H1 (cell line): Measurements from ENCODE around the gene OBI1. TPM values are rescaled to one million over a fixed set of nuclear protein-coding genes. Genes with fewer than 3 reads are reported as not detected.

Experiments used
- CTCF ChIA-PET: fragments of 300-600 bp; sonication (Branson Sonifier 250); formaldehyde crosslinking; loops from one replicate; lab custom pipeline; 2021; ENCODE audit not compliant: partially characterized antibody; lab: Charles Lee
- POLR2A ChIA-PET: fragments of 300-600 bp; sonication (Branson Sonifier 250); formaldehyde crosslinking; loops from one replicate; lab custom pipeline; 2021; ENCODE audit warnings: inconsistent platforms; ENCODE audit not compliant: partially characterized antibody; lab: Charles Lee
- DNase-seq, 2 experiments: peaks; one replicate each; pipeline versions ENCODE4 v3.0.0 to v3.0.0-alpha.2; 2010 to 2022; ENCODE audit warnings: low spot score in 2 of 2, low read depth in 1 of 2, mixed read lengths in 1 of 2
- FAIRE-seq: peaks from 2 replicates; lab custom pipeline; 2011; peaks lifted over from hg19 to GRCh38; lab: Jason Lieb, UNC
- H2AFZ ChIP-seq: 2 replicates; pipeline ENCODE4 v1.8.1; 2012; ENCODE audit warnings: low read length, inconsistent platforms
- H2AK5ac ChIP-seq: 2 replicates; pipeline ENCODE4 v1.6.1; 2013; ENCODE audit warnings: low read depth, low read length
- H2BK120ac ChIP-seq: replicated peaks from 2 replicates; pipeline ENCODE3; 2013; ENCODE audit warnings: low read depth, low read length, inconsistent platforms
- H2BK12ac ChIP-seq: 2 replicates; pipeline ENCODE4 v1.6.1; 2013; ENCODE audit warnings: low read depth, low read length
- H2BK15ac ChIP-seq: 2 replicates; pipeline ENCODE4 v1.6.1; 2013; ENCODE audit warnings: low read length
- H2BK20ac ChIP-seq: 2 replicates; pipeline ENCODE4 v1.6.1; 2013; ENCODE audit warnings: low read length
- H2BK5ac ChIP-seq: 2 replicates; pipeline ENCODE4 v1.6.1; 2013; ENCODE audit warnings: low read depth, low read length
- H3K14ac ChIP-seq: 2 replicates; pipeline ENCODE4 v1.6.1; 2013; ENCODE audit warnings: inconsistent platforms; ENCODE audit not compliant: insufficient read length
- H3K18ac ChIP-seq: 2 replicates; pipeline ENCODE4 v1.6.1; 2013; ENCODE audit warnings: low read length; ENCODE audit errors: extremely low read depth
- H3K23ac ChIP-seq: 2 replicates; pipeline ENCODE4 v1.6.1; 2013; ENCODE audit warnings: inconsistent platforms; ENCODE audit not compliant: insufficient read length
- H3K23me2 ChIP-seq: 2 replicates; pipeline ENCODE4 v1.6.1; 2013; ENCODE audit warnings: low read depth, low read length
- H3K27ac ChIP-seq: 2 replicates; pipeline ENCODE4 v1.6.1; 2011; ENCODE audit warnings: low read depth, low read length, inconsistent platforms
- H3K27me3 ChIP-seq, 4 experiments: replicated peaks in 1 of 4; 1 replicate in 1 of 4; 2 replicates in 3 of 4; pipeline versions ENCODE4 v1.6.1 to v1.8.1; 2011 to 2013; ENCODE audit warnings: low read length in 3 of 4, mild to moderate bottlenecking in 3 of 4, inconsistent platforms in 2 of 4, mixed read lengths in 2 of 4, moderate library complexity in 1 of 4; ENCODE audit not compliant: control insufficient read depth in 3 of 4, insufficient read depth in 3 of 4; ENCODE audit errors: extremely low read depth in 1 of 4
- H3K36me3 ChIP-seq, 4 experiments: 2 replicates each; pipeline versions ENCODE4 v1.6.1 to v1.8.1; 2011 to 2013; ENCODE audit warnings: mild to moderate bottlenecking in 4 of 4, low read length in 3 of 4, moderate library complexity in 2 of 4, control low read depth in 1 of 4, inconsistent platforms in 1 of 4; ENCODE audit not compliant: insufficient read depth in 4 of 4, control insufficient read depth in 2 of 4
- H3K4ac ChIP-seq: replicated peaks from 2 replicates; pipeline ENCODE3; 2013; ENCODE audit warnings: low read length, low read depth, mixed read lengths, inconsistent platforms; ENCODE audit not compliant: insufficient read length
- H3K4me1 ChIP-seq, 4 experiments: replicated peaks in 1 of 4; 1 replicate in 1 of 4; 2 replicates in 3 of 4; pipeline versions ENCODE4 v1.6.1 to v1.8.1; 2011 to 2013; ENCODE audit warnings: low read length in 3 of 4, inconsistent platforms in 2 of 4, mixed read lengths in 1 of 4; ENCODE audit not compliant: insufficient read depth in 4 of 4, control insufficient read depth in 3 of 4
- H3K4me2 ChIP-seq, 2 experiments: 2 replicates each; pipeline versions ENCODE4 v1.6.1 to v1.8.1; 2011 to 2013; ENCODE audit warnings: low read depth in 2 of 2, low read length in 2 of 2, control low read depth in 1 of 2, inconsistent platforms in 1 of 2, mild to moderate bottlenecking in 1 of 2; ENCODE audit not compliant: insufficient read depth in 1 of 2
- H3K4me3 ChIP-seq, 4 experiments: fragments of 200-600, 300-600 bp in 1 of 4; sonication (generic), shearing (Covaris generic), sonication (Bioruptor Twin) in 1 of 4; 2 replicates each; pipeline versions ENCODE4 v1.5.1 to v1.8.1; 2011 to 2016; ENCODE audit warnings: low read length in 4 of 4, low read depth in 3 of 4, control low read depth in 2 of 4, inconsistent platforms in 2 of 4, mild to moderate bottlenecking in 2 of 4, mixed read lengths in 1 of 4, moderate library complexity in 1 of 4; ENCODE audit not compliant: insufficient read depth in 2 of 4; ENCODE audit errors: extremely low read depth in 1 of 4
- H3K56ac ChIP-seq: replicated peaks from 2 replicates; pipeline ENCODE3; 2013; ENCODE audit warnings: low read depth, mild to moderate bottlenecking, mixed read lengths, low read length, inconsistent platforms; ENCODE audit not compliant: insufficient read length
- H3K79me1 ChIP-seq: 2 replicates; pipeline ENCODE4 v1.6.1; 2013; ENCODE audit warnings: low read depth, low read length, control low read depth
- H3K79me2 ChIP-seq, 2 experiments: 2 replicates each; pipeline versions ENCODE4 v1.6.1 to v1.8.1; 2012 to 2013; ENCODE audit warnings: low read length in 2 of 2, mild to moderate bottlenecking in 2 of 2, inconsistent platforms in 1 of 2; ENCODE audit not compliant: insufficient read depth in 2 of 2, control insufficient read depth in 1 of 2
- H3K9ac ChIP-seq, 4 experiments: replicated peaks in 1 of 4; 1 replicate in 1 of 4; 2 replicates in 3 of 4; pipeline versions ENCODE4 v1.6.1 to v1.8.1; 2011 to 2013; ENCODE audit warnings: low read depth in 3 of 4, low read length in 3 of 4, control low read depth in 2 of 4, mild to moderate bottlenecking in 2 of 4, moderate library complexity in 2 of 4, inconsistent platforms in 1 of 4; ENCODE audit errors: extremely low read depth in 1 of 4
- H3K9me3 ChIP-seq, 2 experiments: 2 replicates each; pipeline versions ENCODE4 v1.6.1 to v1.8.1; 2012 to 2013; ENCODE audit warnings: mild to moderate bottlenecking in 2 of 2, moderate library complexity in 2 of 2, control low read depth in 1 of 2, inconsistent platforms in 1 of 2, low read depth in 1 of 2, low read length in 1 of 2, mixed read lengths in 1 of 2; ENCODE audit not compliant: insufficient read depth in 2 of 2
- H4K20me1 ChIP-seq, 2 experiments: replicated peaks in 1 of 2; 2 replicates each; pipeline versions ENCODE3 to v1.8.1; 2011 to 2013; ENCODE audit warnings: inconsistent platforms in 2 of 2, low read length in 2 of 2, mild to moderate bottlenecking in 1 of 2; ENCODE audit not compliant: insufficient read depth in 2 of 2, control insufficient read depth in 1 of 2
- H4K5ac ChIP-seq: 2 replicates; pipeline ENCODE4 v1.6.1; 2013; ENCODE audit warnings: low read length, low read depth, mixed read lengths, inconsistent platforms; ENCODE audit not compliant: insufficient read length
- H4K8ac ChIP-seq: 2 replicates; pipeline ENCODE4 v1.8.0; 2013; ENCODE audit warnings: mild to moderate bottlenecking, moderate library complexity, low read length, inconsistent platforms; ENCODE audit not compliant: insufficient read depth; ENCODE audit errors: extremely low read depth
- H4K91ac ChIP-seq: replicated peaks from 2 replicates; pipeline ENCODE3; 2013; ENCODE audit warnings: low read length, mixed read lengths, inconsistent platforms; ENCODE audit not compliant: insufficient read length
- BRCA1 ChIP-seq: IDR thresholded peaks from 2 replicates; pipeline ENCODE4 v1.6.1; 2012; ENCODE audit warnings: low read depth, low read length, improper control_type of control experiment
- CBX5 ChIP-seq: fragments of 300-800, 300-1000 bp; sonication (generic); IDR thresholded peaks from 2 replicates; pipeline ENCODE4 v1.7.1; 2016; ENCODE audit warnings: antibody characterized with exemption, low read length, low read depth
- CBX8 ChIP-seq: fragments of 300-800, 300-1000 bp; sonication (generic); IDR thresholded peaks from 2 replicates; pipeline ENCODE4 v1.7.1; 2016; ENCODE audit warnings: low read depth, low read length, borderline replicate concordance
- CHD1 ChIP-seq: IDR thresholded peaks from 2 replicates; pipeline ENCODE4 v1.6.1; 2012; ENCODE audit warnings: low read depth, low read length, improper control_type of control experiment
- CHD2 ChIP-seq: IDR thresholded peaks from 2 replicates; pipeline ENCODE4 v1.6.1; 2012; ENCODE audit warnings: low read length, improper control_type of control experiment
- EGR1 ChIP-seq: IDR thresholded peaks from 2 replicates; pipeline ENCODE4 v1.6.1; 2011; ENCODE audit warnings: low read depth, low read length, borderline replicate concordance
- FOSL1 ChIP-seq: IDR thresholded peaks from 2 replicates; pipeline ENCODE4 v1.6.1; 2011; ENCODE audit warnings: mild to moderate bottlenecking, low read depth, low read length, moderate library complexity; ENCODE audit not compliant: insufficient read depth
- HDAC6 ChIP-seq: IDR thresholded peaks from one replicate; pipeline ENCODE4 v1.7.1; 2012; ENCODE audit warnings: low read depth, mild to moderate bottlenecking, inconsistent platforms, low read length, moderate library complexity
- KDM5A ChIP-seq: fragments of 200-600 bp; IDR thresholded peaks from 2 replicates; pipeline ENCODE4 v1.7.1; 2012; ENCODE audit warnings: mild to moderate bottlenecking, low read length, inconsistent platforms, mixed read lengths
- MAFK ChIP-seq: IDR thresholded peaks from 2 replicates; pipeline ENCODE4 v1.6.1; 2012; ENCODE audit warnings: low read depth, mild to moderate bottlenecking, improper control_type of control experiment, low read length
- MAX ChIP-seq: IDR thresholded peaks from 2 replicates; pipeline ENCODE4 v1.6.1; 2012; ENCODE audit warnings: inconsistent platforms
- NANOG ChIP-seq: IDR thresholded peaks from 2 replicates; pipeline ENCODE4 v1.6.1; 2011; ENCODE audit warnings: low read length, low read depth, mild to moderate bottlenecking, inconsistent platforms; ENCODE audit not compliant: insufficient read depth, poor library complexity, severe bottlenecking
- RNF2 ChIP-seq: fragments of 200-900, 300-1000 bp; sonication (generic); IDR thresholded peaks from 2 replicates; pipeline ENCODE4 v1.7.1; 2016; ENCODE audit warnings: borderline replicate concordance, low read depth, mild to moderate bottlenecking, antibody characterized with exemption, low read length; ENCODE audit not compliant: poor library complexity, severe bottlenecking; ENCODE audit errors: missing control alignments
- SAP30 ChIP-seq: fragments of 300-600 bp; sonication (generic); IDR thresholded peaks from 2 replicates; pipeline ENCODE4 v1.7.1; 2012; ENCODE audit warnings: low read length, moderate library complexity, mild to moderate bottlenecking, inconsistent platforms; ENCODE audit not compliant: insufficient read depth, insufficient replicate concordance
- TCF12 ChIP-seq: IDR thresholded peaks from 2 replicates; pipeline ENCODE4 v1.6.1; 2011; ENCODE audit warnings: low read depth, mild to moderate bottlenecking, low read length
- WGBS, 2 experiments: shearing (Covaris generic) in 1 of 2; methylation state at CpG; one replicate each; pipeline versions ENCODE4 v1.1.6 to v1.1.7; 2013 to 2015; ENCODE audit warnings: low lambda C conversion rate in 2 of 2, mixed read lengths in 2 of 2, inconsistent platforms in 1 of 2, low coverage in 1 of 2, missing lambda C conversion rate in 1 of 2; ENCODE audit not compliant: insufficient replicate concordance in 2 of 2, insufficient coverage in 1 of 2, insufficient read length in 1 of 2; ENCODE audit errors: extremely low coverage in 1 of 2, missing lambda C conversion rate in 1 of 2; 5-methylcytosine and 5-hydroxymethylcytosine counted together
- polyA plus RNA-seq, 7 experiments: library from polyadenylated mRNA; depleted of rRNA in 3 of 7; stranded (reverse) in 5 of 7; unstranded in 2 of 7; fragments of >200 nt in 5 of 7; fragments of 200-250 nt in 2 of 7; gene quantifications; 1 replicate in 5 of 7; 2 replicates in 1 of 7; 4 replicates in 1 of 7; pipeline versions ENCODE4 v1.2.1 to v1.2.3, GENCODE V29; 2011 to 2013; ENCODE audit warnings: missing spikeins in 2 of 7, mixed read lengths in 2 of 7
- total RNA-seq: library from RNA; stranded (reverse); fragmentation: NEBNext Ultra II Directional; extraction: Animal tissue kit (Norgen Biotek cat#: 25700); gene quantifications from 2 replicates; pipeline ENCODE4 v1.2.1, GENCODE V29; 2021

Gene OBI1
- total and polyA plus RNA-seq, 2 of the 8 experiments (the other 6 are each of a cell fraction or from before 2014, with no cell fraction given): 7.1 to 14.3 TPM

GRCh38 chr13:78566631-78567030, 92.3 kb downstream of the OBI1 start:
- H3K4me2 ChIP-seq: no peak overlapping the region
- WGBS, 2 experiments: 92% methylated on average over 5 of the region's 5 CpGs; no CpG with 5 or more reads in 1 of the 2 experiments
- H2BK120ac ChIP-seq: no peak overlapping the region
- no peak for TF ChIP-seq KDM5A
- TF ChIP-seq HDAC6: no peak
- TF ChIP-seq RNF2: no peak
- no peak for TF ChIP-seq TCF12
- no peak for TF ChIP-seq BRCA1
- no peak for TF ChIP-seq CBX8
- no peak for TF ChIP-seq MAFK
- no peak for TF ChIP-seq FOSL1
- no peak for TF ChIP-seq CHD2
- TF ChIP-seq NANOG: no peak
- no peak for TF ChIP-seq CHD1
- no peak for TF ChIP-seq CBX5
- TF ChIP-seq EGR1: no peak
- no peak for TF ChIP-seq MAX
- TF ChIP-seq SAP30: no peak

More at GRCh38 chr13:78566631-78567030, 92.3 kb downstream of the OBI1 start:
- H3K27ac ChIP-seq: no peak overlapping the region
- H3K23me2 ChIP-seq: no peaks in the 10 kb centered on the region
- no peak overlapping the region for H2AK5ac ChIP-seq
- H3K4me3 ChIP-seq: no peak overlapping the region
- no peak overlapping the region for H3K56ac ChIP-seq
- no peak overlapping the region for H3K18ac ChIP-seq
- no peak overlapping the region for H3K23ac ChIP-seq
- H3K4me1 ChIP-seq: no peaks in the 10 kb centered on the region
- H4K91ac ChIP-seq: no peak overlapping the region
- POLR2A ChIA-PET: no interaction called here
- CTCF ChIA-PET: interaction anchor here (0.6 kb wide), 1 partner anchor 632 kb away, joined by 3 read pairs; no protein-coding TSS in a partner anchor
- H3K9ac ChIP-seq: no peak overlapping the region
- no peak overlapping the region for H2BK20ac ChIP-seq
- H3K4ac ChIP-seq: no peak overlapping the region
- H2BK5ac ChIP-seq: no peak overlapping the region
- no peak overlapping the region for H4K8ac ChIP-seq
- no peaks in the 10 kb centered on the region for H3K79me2 ChIP-seq
- H3K27me3 ChIP-seq: no peaks in the 10 kb centered on the region
- no peaks in the 10 kb centered on the region for H3K9me3 ChIP-seq
- no peak overlapping the region for H4K5ac ChIP-seq
- H2AFZ ChIP-seq: no peak overlapping the region
- no peaks in the 10 kb centered on the region for H3K79me1 ChIP-seq
- FAIRE-seq (no peak), DNase-seq (no peak)
- no peaks in the 10 kb centered on the region for H4K20me1 ChIP-seq
- H2BK15ac ChIP-seq: no peak overlapping the region
- no peaks in the 10 kb centered on the region for H3K36me3 ChIP-seq
- H2BK12ac ChIP-seq: no peak overlapping the region
- H3K14ac ChIP-seq: no peak overlapping the region
